ENCODE results near the gene MAMLD1. TPM values are rescaled to one million over a fixed set of nuclear protein-coding genes. Genes with fewer than 3 reads are reported as not detected.

Gene MAMLD1
- total RNA-seq, 1 donor from 2014 or later, result 5.0 TPM

DNA sequence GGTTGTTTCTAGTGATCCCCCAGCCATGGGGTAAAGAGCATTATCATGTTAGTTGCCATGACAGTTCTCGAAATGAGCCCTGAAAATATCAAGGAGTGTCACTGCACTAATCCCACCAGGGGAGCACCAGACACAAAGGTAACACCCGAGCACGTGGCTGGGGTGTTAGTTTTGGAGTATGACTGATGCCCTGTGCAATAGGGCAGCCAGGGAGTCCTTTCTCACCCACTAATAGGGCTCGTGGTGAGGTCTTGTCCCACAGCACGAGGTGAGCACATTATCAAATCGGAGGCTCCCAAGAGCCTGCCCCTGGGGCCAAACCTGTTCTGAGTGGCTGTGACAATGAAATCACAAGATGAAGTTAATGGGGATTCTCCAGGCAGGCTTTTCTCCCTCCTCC is 9.6 kb downstream of the MAMLD1 start:
- Histone ChIP-seq H3K4me3 (no peak overlapping the region), H3K27me3 (no peaks in the 10 kb centered on the region)
- ATAC-seq, result no peak

DNA sequence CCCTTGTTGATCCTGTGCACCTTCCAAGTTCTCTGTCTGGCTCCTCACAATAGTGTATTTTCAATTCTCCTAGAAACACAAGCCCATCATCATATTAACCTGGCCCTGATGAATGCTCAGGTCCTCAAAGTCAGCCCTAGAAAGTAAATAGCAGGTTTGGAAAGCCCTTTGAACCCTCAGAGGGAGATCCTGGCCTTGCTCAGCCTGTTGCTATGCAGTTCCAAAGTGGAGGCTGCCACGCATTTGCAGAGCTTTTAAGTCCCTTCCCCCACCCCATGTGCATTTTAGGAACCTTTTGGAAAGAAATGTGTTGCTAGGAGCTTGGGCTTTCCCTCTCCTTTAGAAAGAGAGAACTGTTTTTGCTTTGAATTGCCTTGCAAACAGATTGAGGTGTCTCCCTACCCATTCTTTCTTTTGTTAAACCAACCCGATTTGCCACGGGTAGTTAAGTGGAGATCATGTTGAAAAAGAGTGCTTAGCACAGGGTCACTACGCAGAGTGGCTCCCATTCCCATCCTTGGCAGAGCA is 12.2 kb downstream of the MAMLD1 start:
- TF ChIP-seq CTCF (IDR thresholded peaks at IDR 0.05), result no peak
- no peak overlapping the region for H3K27ac ChIP-seq
- no peaks in the 10 kb centered on the region for H3K4me1 ChIP-seq
- no peak overlapping the region for H3K4me3 ChIP-seq
- ATAC-seq (no peak), DNase-seq (no peak)
- intact Hi-C loops (cut with DNase I), result no loop called here
- H3K27me3 ChIP-seq, result no peaks in the 10 kb centered on the region
- no peaks in the 10 kb centered on the region for H3K9me3 ChIP-seq
- H3K36me3 ChIP-seq, result no peaks in the 10 kb centered on the region

More for the DNA sequence above, 9.6 kb downstream of the MAMLD1 start:
- no peaks in the 10 kb centered on the region for H3K36me3 ChIP-seq
- TF ChIP-seq CTCF (IDR thresholded peaks at IDR 0.05), result no peak
- no peaks in the 10 kb centered on the region for H3K4me1 ChIP-seq
- intact Hi-C loops (cut with DNase I), result no loop called here
- no peak for DNase-seq
- H3K9me3 ChIP-seq, result no peaks in the 10 kb centered on the region
- no peak overlapping the region for H3K27ac ChIP-seq

DNA sequence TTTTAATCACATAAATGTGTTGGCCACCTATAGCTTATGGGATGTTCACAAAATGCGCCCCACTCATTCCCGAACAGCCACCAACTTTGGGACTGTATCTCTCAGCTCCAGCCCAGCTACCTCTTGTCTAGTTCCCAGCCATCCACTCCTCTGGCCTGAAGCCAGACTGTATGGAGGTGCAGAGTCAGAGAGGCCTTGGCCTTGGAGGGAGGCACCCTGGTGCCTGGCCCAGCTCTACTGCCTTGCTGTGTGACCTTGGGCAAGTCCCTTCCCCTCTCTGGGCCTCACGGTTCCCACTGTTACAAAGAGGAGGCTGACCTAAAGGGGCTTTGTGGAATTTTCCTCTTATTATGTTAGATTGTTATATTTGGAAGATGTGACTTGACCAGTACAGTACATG is 13.9 kb downstream of the MAMLD1 start:
- no peaks in the 10 kb centered on the region for H3K9me3 ChIP-seq
- TF ChIP-seq CTCF (IDR thresholded peaks at IDR 0.05), result no peak
- DNase-seq (no peak), ATAC-seq (no peak)
- no peaks in the 10 kb centered on the region for H3K4me1 ChIP-seq
- no peaks in the 10 kb centered on the region for H3K27me3 ChIP-seq
- no peaks in the 10 kb centered on the region for H3K36me3 ChIP-seq
- no peak overlapping the region for H3K27ac ChIP-seq
- intact Hi-C loops (cut with DNase I), result no loop called here
- no peak overlapping the region for H3K4me3 ChIP-seq

- TF ChIP-seq CTCF (IDR thresholded peaks at IDR 0.05), result no peak
- ATAC-seq, result no peak
- Histone ChIP-seq H3K4me3 (no peak overlapping the region), H3K9me3 (no peaks in the 10 kb centered on the region), H3K27ac (no peak overlapping the region), H3K27me3 (no peaks in the 10 kb centered on the region), H3K36me3 (no peaks in the 10 kb centered on the region), H3K4me1 (no peaks in the 10 kb centered on the region)
- DNase-seq, result no peak
- intact Hi-C loops (cut with DNase I), result no loop called here
Observed at GRCh38 chrX:150405006-150405405, 41.9 kb downstream of the MAMLD1 start.

DNA sequence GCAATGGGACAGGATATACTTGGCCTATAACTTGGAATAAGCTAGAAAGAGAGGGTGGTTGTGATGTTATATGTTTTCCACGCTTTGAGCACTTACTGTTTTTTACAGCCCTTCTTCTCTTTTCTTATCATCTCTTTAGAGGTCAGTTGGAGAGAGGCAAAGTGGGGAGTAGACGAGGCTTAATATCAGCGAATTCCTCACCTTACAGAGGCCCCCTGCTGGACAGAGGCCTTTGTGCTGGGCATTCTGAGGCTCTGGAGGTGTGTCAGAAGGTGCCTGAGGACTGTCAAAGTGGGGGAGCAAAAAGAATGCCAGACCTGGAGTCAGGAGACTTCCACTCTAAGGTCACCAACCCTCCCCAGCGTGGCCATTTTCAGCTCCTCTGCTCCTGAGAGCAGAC is 42.5 kb downstream of the MAMLD1 start:
- Histone ChIP-seq H3K9me3 (no peaks in the 10 kb centered on the region), H3K36me3 (no peaks in the 10 kb centered on the region), H3K27ac (no peak overlapping the region), H3K4me1 (no peaks in the 10 kb centered on the region), H3K27me3 (no peaks in the 10 kb centered on the region), H3K4me3 (no peak overlapping the region)
- intact Hi-C loops (cut with DNase I), result no loop called here
- no peak for DNase-seq
- no peak for TF ChIP-seq CTCF (IDR thresholded peaks at IDR 0.05)
- ATAC-seq, result no peak

DNA sequence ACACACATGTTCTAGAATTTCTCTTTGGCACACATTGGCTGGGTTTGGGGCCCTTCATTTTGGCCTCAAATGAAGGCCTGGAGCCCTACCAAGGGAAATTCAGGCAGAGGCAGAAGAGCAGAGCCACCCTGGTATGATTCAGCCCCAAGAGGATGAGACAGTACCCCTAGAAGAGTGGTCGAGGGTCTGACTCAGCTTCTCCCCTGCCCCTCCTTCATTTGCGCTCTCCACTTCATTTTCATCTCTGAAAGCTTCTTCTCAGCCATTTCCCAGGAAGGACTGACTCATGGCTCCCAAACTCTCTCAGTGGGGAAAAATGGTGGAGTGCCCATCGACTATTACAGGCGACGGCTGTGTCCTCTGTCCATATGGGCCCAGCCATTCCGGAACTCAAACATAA is 43.5 kb downstream of the MAMLD1 start:
- Histone ChIP-seq H3K9me3 (no peaks in the 10 kb centered on the region), H3K27me3 (no peaks in the 10 kb centered on the region), H3K27ac (no peak overlapping the region), H3K36me3 (no peaks in the 10 kb centered on the region), H3K4me1 (no peaks in the 10 kb centered on the region), H3K4me3 (no peak overlapping the region)
- ATAC-seq (no peak), DNase-seq (no peak)
- intact Hi-C loops (cut with DNase I), result no loop called here
- no peak for TF ChIP-seq CTCF (IDR thresholded peaks at IDR 0.05)
